HG02884 (cell line): ENCODE data around the gene RAB29.
"Not testable (repeated sequence)": the region's sequence is repeated elsewhere in the genome, so short reads cannot be mapped to it uniquely, and the experiment has no call there.

Experiments used
- ATAC-seq: cut with Tn5 transposase; IDR thresholded peaks from one replicate; pipeline ENCODE4 v1.9.1; 2021; ENCODE audit warnings: mild to moderate bottlenecking, moderate library complexity; ENCODE audit not compliant: unreplicated experiment

The RAB29 gene

DNA sequence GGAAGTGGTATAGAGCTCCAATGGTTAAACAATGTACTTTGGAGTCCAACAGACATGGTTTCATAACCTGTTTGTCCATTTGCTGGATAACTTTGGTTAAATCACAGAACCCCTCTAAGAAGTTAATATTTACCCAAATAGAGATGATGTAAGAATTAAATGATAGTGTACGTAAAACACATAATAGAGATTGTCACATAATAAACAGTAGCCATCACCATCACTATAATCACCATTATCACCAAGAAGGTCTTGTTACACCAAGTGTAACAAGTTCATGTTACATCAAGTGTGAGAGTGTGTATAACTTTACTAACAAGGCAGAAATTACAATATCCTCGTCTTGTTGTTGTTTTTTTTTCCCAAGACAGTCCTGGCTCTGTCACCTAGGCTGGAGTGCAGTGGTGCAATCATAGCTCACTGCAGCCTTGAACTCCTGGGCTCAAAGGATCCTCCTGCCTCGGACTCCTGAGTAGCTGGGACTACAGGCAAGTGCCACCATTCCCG lies 48.6 kb downstream of the RAB29 start:
- ATAC-seq: no peak

DNA sequence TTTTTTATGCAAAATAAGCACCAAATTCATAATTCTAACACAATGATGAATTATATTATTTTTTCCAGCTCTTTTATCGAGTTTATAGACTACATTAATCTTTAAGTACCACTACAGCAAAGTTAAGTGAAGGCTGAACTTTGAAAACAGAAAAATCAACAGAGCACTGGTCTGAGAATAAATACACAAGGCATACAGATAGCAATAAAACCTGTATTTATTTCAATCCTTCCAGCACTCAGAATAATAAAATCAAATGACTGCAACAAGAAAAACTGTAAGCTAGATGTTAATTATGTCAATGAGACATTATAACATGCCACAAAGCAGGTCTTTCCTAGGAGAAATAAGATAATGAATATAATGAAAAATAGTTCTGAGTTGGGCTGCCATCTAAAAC lies 49.8 kb downstream of the RAB29 start:
- ATAC-seq: no peak

DNA sequence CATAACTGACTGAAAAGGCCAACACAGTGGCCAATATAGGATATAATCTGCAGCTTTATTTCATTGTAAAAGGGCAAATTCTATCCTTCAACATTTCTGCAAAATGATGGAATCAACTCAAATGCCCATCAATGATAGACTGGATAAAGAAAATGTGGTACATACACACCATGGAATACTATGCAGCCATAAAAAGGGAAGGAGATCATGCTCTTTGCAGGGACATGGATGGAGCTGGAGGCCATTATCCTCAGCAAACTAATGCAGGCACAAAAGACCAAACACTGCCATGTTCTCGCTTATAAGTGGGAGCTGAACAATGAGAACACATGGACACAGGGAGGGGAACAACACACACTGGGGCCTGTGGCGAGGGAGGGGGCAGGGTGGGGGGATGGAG lies 54.5 kb downstream of the RAB29 start:
- ATAC-seq: not testable (repeated sequence)

DNA sequence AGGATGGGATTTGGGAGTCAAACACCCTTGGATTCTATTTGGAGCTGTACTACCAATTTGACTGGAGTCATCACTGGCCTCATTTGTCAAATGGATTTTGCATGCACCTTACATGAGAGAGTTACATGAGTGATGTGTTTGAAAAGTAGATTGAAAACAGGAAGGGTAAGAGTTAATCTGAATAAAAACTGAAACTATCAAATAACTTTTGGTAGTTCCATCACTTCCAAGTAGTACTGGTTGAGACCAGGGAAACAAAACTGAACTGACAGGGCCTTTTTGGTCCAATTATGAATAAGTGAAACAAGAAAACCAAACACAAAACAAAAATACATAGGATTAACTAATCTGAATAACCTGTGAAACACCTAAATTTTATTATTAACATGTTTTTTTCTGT lies 55.5 kb downstream of the RAB29 start:
- ATAC-seq: no peak

DNA sequence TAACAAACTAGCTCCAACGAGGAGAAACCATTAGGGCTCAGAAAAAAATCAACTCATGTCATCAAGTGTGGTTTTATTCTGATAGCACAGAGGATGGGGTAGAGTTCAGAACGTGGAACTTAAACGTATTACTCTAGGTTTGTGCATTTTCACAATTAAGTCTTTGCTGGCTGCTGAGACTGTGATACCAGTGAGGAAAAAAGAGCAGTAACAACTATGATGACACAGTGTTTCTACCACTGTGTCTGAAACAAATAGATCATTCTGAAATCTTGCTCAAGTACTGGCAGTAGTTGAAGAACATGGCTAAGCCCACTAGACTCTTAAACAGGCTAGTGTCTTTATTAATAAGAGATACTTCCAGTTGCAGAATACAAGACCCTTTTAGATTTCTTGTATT lies 56.3 kb downstream of the RAB29 start:
- ATAC-seq: no peak
